Esophagus squamous epithelium (tissue), 5 donors: Measurements from ENCODE around the gene C22orf23. TPM values are rescaled to one million over a fixed set of nuclear protein-coding genes. Genes with fewer than 3 reads are reported as not detected.

ENCODE experiments used
- DNase-seq: peaks from one replicate; lab custom pipeline; 2025; lab: John Stamatoyannopoulos, UW
- H3K27ac ChIP-seq, 4 donors: fragments of 200-600 bp; sonication (generic); one replicate each; pipeline ENCODE4 v1.5.1; 2016 to 2019; ENCODE audit warnings: mild to moderate bottlenecking in 1 of 4
- H3K27me3 ChIP-seq, 4 donors: fragments of 200-600 bp; sonication (generic); 1 replicate in 3 of 4; 2 replicates in 1 of 4; pipeline versions ENCODE4 v1.5.1 to v1.6.0; 2017 to 2021; ENCODE audit warnings: antibody characterized with exemption in 1 of 4
- H3K36me3 ChIP-seq, 3 donors: fragments of 200-600 bp; sonication (generic); one replicate each; pipeline ENCODE4 v1.5.1; 2016 to 2019
- H3K4me1 ChIP-seq, 3 donors: fragments of 200-600 bp; sonication (generic); one replicate each; pipeline ENCODE4 v1.5.1; 2017 to 2019
- H3K4me3 ChIP-seq, 4 donors: fragments of 200-600 bp; sonication (generic); 1 replicate in 3 of 4; 2 replicates in 1 of 4; pipeline ENCODE4 v1.5.1; 2016 to 2019; ENCODE audit warnings: mild to moderate bottlenecking in 2 of 4, moderate library complexity in 1 of 4
- H3K9me3 ChIP-seq, 3 donors: fragments of 200-600 bp; sonication (generic); one replicate each; pipeline ENCODE4 v1.5.1; 2016 to 2019
- CTCF ChIP-seq, 6 experiments: fragments of 450-650 bp in 4 of 6; fragments of 200-600 bp in 2 of 6; sonication (generic) in 2 of 6; IDR thresholded peaks; one replicate each; pipeline ENCODE4 v1.5.1; 2016 to 2019; ENCODE audit warnings: antibody characterized with exemption in 6 of 6, mild to moderate bottlenecking in 4 of 6, moderate library complexity in 4 of 6
- POLR2A ChIP-seq, 4 donors: fragments of 450-650 bp; IDR thresholded peaks; one replicate each; pipeline ENCODE4 v1.6.1; 2017; ENCODE audit warnings: antibody characterized with exemption in 4 of 4, mild to moderate bottlenecking in 4 of 4, moderate library complexity in 3 of 4
- WGBS, 2 donors: methylation state at CpG; one replicate each; pipeline ENCODE4 v1.1.5; 2018; 5-methylcytosine and 5-hydroxymethylcytosine counted together
- intact Hi-C: fragments of 100-400 bp; cut with DNase I; formaldehyde crosslinking; loops from one replicate; pipeline ENCODE4 v1.15.0; 2022
- total RNA-seq, 4 donors: library from RNA; depleted of rRNA; stranded (reverse); fragments of >200 nt; gene quantifications; one replicate each; pipeline ENCODE4 v1.1.0, GENCODE V29; 2016
- donor health status: DM: yes; HTN: yes; CAD: no.

C22orf23 gene
- under 1 TPM in 2 of 4 donors, not detected in 2; 0.13 to 0.38 TPM for total RNA-seq

- Histone ChIP-seq H3K36me3 (peaks cover 2 to 27% (median 8%) of the 10 kb centered on the region in 3 donors), H3K4me1 (peaks cover 16 to 38% (median 21%) of the 10 kb centered on the region in 3 donors), H3K9me3 (no peaks in the 10 kb centered on the region), H3K27ac (peak within 1 kb of the TSS; percentile 72 to 89 (median 84)), H3K27me3 (no peaks in the 10 kb centered on the region), H3K4me3 (peak within 1 kb of the TSS; percentile 79 to 99 (median 92))
- intact Hi-C loops: no loop called here
- TF ChIP-seq CTCF (IDR thresholded peaks at IDR 0.05) (peak in 1 of 6 experiments; percentile 58), POLR2A (IDR thresholded peaks at IDR 0.05) (peak in 2 of 4 donors; percentile 30 to 52)
- 0 to 1% methylated on average over 11 to 16 of the region's 52 CpGs for WGBS, 2 donors
- peak; percentile 58 for DNase-seq
These were observed at the start of gene C22orf23, which contains the start of gene POLR2F for GRCh38 chr22:37953437-37954179. C22orf23 (minus strand) TSS chr22:37953601; CDS start chr22:37953149, 452 bp downstream. POLR2F (plus strand) TSS chr22:37953699; CDS start chr22:37953788, 89 bp downstream.

GRCh38 chr22:37999640-38000272 is 46.4 kb upstream of the C22orf23 start:
- Histone ChIP-seq H3K27ac (peak overlapping the region; percentile 12 to 64 (median 38)), H3K4me1 (peaks cover 18 to 54% (median 27%) of the 10 kb centered on the region in 3 donors), H3K4me3 (no peak overlapping the region), H3K36me3 (no peaks in the 10 kb centered on the region), H3K9me3 (no peaks in the 10 kb centered on the region), H3K27me3 (no peaks in the 10 kb centered on the region)
- no peak for DNase-seq
- intact Hi-C loops: no loop called here
- TF ChIP-seq CTCF (IDR thresholded peaks at IDR 0.05) (peak in 1 of 6 experiments; percentile 12), POLR2A (IDR thresholded peaks at IDR 0.05) (no peak)
- WGBS, 2 donors: 31 to 68% methylated on average over 3 to 8 of the region's 16 CpGs

DNA sequence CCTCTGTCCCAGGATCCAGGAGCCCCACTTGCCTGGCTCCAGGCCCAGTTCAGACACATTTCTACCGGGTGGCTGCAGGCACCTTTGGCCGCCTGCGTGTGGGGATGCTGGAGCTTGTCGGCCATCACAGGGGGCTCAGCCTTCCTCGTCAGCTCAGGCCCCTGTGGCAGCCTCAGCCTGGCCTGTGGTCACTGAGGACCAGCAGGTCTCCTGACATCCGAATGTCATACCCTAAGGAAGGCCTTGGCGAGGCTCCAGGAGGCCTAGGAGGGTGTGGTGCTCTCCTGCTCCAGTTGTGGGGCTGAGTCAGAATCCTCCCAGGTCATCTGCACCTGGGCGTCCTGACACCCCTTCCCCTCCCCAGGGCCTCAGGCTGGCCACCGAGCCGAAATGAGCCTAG is 45.8 kb upstream of the C22orf23 start:
- H3K4me1 ChIP-seq: peaks cover 18 to 54% (median 27%) of the 10 kb centered on the region in 3 donors
- no peak overlapping the region for H3K4me3 ChIP-seq
- H3K9me3 ChIP-seq: no peaks in the 10 kb centered on the region
- TF ChIP-seq CTCF (IDR thresholded peaks at IDR 0.05): no peak
- TF ChIP-seq POLR2A (IDR thresholded peaks at IDR 0.05): no peak
- H3K27me3 ChIP-seq: no peaks in the 10 kb centered on the region
- intact Hi-C loops: no loop called here
- no peak for DNase-seq
- H3K27ac ChIP-seq: peak overlapping the region; percentile 12 to 64 (median 38)
- no peaks in the 10 kb centered on the region for H3K36me3 ChIP-seq
- WGBS, 2 donors: 41% methylated on average over 3 of the region's 10 CpGs; no CpG with 5 or more reads in 1 of the 2 donors

DNA sequence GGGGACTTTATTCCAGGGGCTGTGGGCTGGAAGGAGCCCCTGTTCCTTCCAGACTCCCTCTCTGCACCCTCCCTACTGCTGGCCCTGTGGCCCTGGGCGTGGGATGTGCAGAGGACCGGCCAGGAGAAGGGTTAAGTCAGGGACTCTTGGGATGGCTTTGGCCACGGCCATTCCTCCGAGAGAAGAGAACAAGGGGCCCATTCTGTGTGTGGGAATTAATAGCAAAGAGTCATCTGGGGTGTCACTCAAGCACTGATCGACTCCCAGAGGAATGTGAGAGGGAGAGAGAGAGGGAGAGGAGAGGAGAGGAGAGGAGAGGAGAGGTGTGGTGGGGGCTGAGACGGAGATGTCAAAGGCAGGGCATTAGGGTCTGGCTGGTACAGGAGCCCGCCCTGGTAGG is 45.1 kb upstream of the C22orf23 start:
- Histone ChIP-seq H3K4me3 (no peak overlapping the region), H3K9me3 (no peaks in the 10 kb centered on the region), H3K27me3 (no peaks in the 10 kb centered on the region), H3K36me3 (no peaks in the 10 kb centered on the region), H3K27ac (peak overlapping the region in 1 of 4 donors; percentile 14), H3K4me1 (peaks cover 18 to 54% (median 27%) of the 10 kb centered on the region in 3 donors)
- DNase-seq: no peak
- TF ChIP-seq POLR2A (IDR thresholded peaks at IDR 0.05): no peak
- no peak for TF ChIP-seq CTCF (IDR thresholded peaks at IDR 0.05)
- WGBS, 2 donors: 49 to 78% methylated on average over 3 to 5 of the region's 7 CpGs
- intact Hi-C loops: no loop called here
